NCI-H1694 treated with DMSO at 0.1 percent for 48 hours (cell line): Measurements from ENCODE around the gene AK2.

ENCODE experiments used
- DNase-seq: peaks from one replicate; lab custom pipeline; 2025; lab: John Stamatoyannopoulos, UW

The AK2 gene

DNA sequence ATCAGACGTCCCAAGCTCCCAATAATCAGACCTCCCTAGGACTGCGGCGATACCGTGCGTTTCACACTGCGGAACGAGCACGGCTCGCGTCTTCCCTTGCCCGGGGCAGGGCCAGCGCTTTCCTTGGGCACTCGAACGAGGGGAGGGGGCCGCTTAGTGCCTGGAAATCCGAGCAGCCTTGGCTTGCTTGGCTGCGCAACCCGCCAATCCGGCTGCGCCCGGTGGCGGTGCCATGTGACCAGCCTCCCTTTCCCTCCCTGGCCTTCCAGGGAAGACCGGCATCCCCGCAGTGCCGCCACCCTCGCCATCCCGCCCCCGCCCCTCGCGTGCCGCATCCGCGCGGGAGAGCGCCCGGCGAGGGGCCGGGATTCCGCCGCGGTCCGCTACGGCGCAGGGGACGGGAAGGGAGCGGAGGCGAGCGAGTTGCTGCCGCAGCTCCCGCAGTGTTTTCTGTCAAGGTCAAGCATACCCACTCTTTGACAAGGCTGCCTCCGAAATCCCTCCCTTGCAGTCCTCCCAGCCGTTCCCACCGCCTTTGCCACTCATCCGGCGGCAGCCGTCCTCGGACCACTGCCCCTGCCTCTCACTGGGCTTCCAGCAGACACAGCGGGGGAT is 63.8 kb downstream of the AK2 start:
- DNase-seq: peak; percentile 29

DNA sequence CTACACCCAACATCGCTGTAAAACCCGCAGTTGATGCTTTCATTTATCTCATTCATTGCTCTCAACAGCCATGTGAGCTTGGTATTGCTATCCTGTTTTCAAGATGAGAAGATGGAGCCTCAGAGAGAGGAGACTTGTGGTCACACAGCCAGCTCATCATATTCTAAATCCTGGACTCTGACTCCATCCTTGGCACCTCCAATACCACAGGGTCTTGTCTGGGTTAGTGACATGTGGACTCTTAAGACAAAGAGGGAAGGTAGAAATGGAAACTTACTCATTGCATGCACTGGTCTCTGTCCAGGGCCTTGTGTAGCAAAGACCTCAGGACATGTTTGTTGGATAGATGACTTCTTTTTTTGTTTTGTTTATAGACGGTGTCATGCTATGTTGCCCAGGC is 65.1 kb downstream of the AK2 start:
- DNase-seq: no peak

DNA sequence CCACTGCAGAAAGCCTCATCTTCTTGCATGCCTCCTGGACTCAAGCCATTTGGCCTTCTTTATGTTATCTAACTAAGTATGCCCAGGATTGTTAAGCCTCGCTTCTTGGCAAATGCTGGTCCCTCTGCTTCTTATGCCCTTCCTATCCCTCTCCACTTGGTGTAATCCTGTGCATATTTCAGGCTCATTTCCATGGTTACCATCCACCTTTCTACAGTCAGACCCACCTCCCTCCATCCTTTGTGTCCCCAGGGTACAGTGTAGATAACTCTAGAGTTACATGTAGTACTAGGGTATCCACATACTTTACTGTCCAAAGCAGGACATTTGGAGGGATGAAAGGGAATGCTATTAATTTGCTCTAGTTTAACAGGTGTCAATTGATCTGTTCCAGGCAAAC is 65.5 kb downstream of the AK2 start:
- DNase-seq: no peak

DNA sequence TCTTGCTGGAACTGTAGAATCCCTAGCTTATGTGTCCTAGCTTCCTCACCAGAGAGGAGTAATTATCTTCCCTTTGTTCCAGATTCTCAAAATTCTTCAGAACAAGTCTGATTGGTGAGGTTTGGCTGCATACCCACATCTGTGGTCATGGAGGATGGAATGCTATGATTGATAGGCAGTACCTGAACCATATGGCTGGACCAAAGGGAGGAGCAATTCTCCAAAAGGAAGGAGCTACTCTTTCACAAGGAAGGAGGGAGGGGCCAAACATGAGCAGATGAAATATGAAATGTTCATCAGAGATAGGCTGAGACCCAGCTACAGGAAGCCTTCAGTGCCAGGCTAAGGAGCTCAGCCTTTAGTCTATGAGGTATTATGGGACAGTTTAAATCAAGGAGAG is 67.1 kb downstream of the AK2 start:
- no peak for DNase-seq

DNA sequence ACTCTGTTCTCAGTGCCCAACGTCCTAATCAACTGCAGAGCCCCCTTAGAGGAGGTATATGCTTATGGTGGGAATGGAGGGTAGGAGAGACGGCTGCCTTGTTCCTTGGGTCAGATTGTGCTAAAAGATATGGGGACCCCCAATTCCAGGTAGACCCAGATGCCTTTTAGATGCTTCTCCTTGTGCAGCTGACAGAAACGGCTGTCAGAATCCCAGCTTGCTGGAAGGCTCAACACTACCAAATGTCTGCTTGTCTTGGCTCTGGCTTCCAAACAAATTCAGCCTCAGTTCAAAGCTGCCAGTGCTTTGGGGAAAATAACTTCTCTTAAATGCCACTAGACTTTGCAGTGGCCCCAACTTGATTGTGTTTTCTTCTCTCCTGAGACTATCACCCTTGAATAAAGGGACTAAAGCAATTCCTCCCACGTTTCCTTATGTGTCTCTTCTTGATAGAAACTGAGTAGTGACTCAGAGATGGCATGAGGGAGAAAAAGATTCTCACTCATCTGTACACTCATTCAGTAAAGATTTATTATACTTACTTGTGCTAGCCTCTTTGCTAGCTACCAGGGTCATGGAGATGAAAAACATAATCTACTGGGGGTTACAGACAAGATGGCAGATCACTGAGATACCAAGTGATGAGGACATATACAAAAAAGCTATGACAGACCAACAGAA is 68.7 kb downstream of the AK2 start:
- no peak for DNase-seq

DNA sequence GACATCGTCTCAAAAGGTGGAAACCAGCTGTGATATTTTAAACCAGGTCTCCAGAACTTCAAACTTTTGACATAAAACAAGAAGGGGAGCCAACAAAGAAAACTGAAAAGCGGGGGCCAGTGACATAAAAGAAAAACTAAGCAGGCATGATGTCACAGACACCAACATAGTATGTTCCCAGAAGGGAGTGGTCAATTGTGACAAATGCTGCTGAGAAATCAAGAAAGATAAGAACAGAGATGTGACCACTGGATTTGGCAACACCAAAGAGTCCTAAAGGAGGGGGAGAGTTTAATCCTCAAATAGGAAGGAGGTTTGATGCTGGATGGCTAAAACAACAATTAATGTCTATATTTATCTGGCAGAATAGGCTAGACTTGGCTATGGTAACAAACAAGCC is 69.8 kb downstream of the AK2 start:
- no peak for DNase-seq

DNA sequence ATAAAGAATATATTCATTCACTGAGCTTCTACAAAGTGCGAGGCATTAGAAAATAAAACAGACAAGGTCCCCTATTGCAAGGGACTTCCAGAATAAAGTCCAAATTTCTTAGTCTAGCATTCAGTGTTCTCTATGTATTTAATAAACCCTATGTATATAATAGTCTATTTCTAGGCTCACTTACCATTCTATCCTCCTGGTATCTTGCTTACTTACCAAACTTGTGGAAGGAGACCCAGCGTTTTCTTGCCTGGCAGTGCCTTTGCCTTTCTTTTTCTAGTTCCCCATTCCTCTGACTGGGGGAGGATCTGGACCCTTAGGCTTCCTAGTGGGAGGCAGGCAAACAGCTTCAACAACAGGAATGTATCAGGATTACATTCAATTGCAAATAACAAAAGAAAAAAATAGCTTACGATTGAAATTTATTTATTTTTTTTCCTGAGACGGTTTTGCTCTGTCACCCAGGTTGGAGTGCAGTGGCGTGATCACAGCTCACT is 71.4 kb downstream of the AK2 start:
- no peak for DNase-seq

DNA sequence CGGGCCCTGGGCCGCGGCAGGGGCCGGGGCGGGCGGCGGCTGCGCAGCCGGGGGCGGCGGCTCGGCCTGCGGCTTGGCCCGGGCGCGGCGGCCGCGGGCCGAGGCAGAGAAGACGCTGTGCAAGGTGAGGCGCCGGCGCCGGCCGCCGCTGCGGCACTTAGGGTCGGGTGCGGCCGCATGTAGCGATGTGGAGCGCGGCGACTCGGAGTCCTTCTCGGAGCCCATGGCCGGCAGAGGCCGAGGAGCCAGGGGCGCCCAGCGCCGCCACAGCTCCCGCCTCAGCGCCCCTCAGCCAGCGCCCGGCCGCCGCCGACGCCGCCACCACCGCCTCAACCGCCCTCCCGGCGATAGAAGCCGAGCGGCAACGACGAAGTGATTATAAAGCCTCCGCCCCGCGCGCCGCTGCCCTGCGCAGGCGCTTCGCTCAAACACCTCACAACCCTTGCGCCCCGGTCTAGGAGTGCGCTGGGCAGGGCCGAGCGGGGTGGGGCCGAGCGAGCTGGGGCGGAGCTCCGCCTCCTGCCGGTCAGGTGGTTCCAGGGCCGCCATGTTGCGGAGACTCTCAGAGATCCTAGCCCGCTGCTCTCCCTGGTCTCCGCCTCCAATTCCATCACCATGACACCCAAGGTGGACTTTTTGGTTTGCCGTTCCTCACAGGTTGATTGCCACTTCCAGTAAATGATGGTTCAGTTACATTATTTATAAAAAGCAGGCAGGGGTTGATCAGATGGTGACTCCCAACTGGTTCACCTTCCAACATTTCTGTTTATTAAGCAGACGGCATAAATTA is 72.0 kb downstream of the AK2 start, which contains the start of gene RNF19B:
RNF19B (minus strand) TSS at position 349 of the 790 bp plus-strand sequence; CDS start at position 225, 124 bp downstream.
- DNase-seq: peak; percentile 88

DNA sequence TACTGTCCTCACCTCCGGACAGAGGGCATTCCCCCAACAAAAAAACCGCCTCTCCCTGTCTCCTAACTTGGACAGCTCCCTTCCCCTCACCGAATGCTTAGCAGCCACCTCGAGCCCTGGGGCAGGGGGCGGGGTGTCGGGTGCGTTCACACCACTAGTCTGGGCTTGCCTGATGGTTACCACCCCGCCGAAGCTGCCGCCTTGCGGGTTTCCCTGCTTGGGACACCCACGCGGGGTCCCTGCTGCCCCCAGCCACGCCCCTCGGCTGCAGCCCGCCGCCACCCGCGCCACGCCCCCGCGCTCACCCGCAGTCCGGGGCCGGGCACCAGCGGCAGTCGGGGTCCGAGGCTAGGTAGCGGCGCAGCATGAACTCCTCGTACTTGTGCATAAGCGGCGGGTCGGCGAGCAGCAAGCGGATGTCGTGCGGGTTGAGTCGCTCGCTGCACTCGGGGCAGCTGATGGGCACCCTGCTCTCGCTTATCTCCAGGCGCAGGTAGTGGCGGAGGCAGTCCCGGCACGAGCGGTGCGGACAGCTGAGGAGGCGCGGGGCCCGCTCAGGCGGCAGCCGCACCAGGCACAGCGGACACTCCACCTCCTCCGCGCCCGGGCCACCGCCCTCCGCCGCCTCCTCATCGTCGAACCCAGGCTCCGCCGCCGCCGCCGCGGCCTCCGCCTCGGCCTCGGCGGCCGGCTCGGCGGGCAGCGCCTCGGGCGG is 72.8 kb downstream of the AK2 start:
- DNase-seq: no peak

DNA sequence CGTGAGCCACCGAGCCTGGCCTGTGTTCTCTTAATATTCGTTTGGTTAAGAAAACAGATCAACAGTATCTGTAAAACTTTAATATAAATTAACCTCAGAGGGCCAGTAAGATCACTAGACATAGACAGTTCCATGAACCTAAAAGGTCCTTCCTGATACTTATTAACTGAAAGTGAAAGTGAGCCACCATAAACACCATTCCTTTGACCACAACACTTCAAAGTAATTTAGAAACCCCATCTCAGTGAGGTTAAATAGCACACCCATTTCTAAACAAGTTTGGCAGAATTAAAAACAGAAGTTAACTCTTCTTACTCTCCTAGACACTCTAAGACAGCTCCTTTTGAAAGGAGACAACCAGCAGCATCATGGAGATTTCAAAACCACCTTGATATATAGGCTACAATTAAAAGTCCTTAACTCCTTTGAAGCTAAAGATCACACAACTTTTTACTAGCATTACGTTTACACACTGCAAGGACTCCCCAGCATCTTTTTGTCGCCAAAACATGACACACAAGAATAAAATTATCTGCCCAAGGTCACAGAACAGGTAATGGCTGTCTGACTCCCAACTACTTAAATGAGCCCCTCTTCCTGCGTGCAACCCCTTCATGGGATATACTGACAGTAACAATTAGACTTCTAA is 74.3 kb downstream of the AK2 start:
- DNase-seq: no peak

DNA sequence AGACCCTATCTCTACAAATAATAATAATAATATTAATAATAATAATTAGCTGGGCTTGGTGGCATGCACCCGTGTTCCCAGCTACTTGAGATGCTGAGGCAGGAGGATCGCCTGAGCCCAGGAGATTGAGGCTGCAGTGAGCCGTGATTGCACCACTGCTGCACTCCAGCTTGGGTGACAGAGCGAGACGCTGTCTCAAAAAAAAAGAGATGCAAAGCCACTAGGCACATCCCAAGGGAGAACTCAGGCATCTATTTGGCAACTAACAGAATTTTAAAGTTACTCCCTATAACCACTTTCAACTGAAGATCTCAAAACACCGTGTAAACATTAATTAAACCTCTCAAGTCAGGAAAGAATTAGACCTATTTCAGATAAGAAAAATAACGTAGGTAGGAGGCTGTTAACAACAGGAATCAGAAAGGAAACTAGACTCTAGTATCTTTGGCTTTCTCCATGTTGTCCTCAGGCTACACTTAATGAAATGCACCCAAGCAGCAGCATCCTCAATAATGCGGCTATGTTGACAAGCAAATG is 75.8 kb downstream of the AK2 start:
- no peak for DNase-seq

DNA sequence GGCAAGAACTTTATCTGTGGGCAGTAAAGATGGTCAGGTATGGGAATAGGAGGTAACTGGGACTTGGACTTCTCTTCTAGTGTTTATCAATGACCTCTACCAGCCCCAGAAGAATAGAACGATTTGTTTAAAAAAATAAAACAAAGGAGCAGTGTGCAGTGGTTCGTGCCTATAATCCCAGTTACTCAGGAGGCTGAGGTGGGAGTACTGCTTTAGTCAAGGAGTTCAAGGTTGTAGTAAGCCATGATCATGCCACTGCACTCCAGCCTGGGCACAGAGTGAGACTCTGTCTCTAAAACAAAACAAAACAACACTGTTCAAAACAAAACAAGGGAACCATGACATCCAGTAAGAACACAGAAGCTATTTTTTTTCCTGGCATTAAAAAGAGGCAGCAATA is 76.3 kb downstream of the AK2 start:
- DNase-seq: no peak

DNA sequence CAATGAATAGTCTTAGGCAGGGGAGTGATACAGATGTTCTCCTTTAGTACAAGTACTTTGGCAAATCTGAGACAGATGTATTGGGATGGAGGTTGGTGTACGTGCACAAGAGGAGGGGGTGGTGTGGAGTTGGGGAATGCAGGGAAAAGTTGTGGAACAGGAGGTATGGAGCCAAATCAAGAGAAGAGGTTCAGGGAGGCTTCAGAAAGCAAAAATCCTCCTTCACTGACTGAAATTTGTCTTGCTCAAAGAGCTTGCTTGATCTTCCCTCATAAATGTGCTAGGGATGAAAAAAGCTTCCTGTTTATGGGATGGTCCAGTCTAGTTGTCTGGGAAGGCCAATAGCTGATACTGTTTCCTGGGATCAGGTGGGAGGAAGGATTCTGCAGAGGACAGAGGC is 77.9 kb downstream of the AK2 start:
- DNase-seq: no peak
